ENCODE results near the gene RAD17. TPM values are rescaled to one million over a fixed set of nuclear protein-coding genes. Genes with fewer than 3 reads are reported as not detected.

Gene RAD17
- total and polyA plus RNA-seq, 2 of the 8 experiments (the other 6 are each of a cell fraction or from before 2014, with no cell fraction given), result 12.9 to 28.1 TPM

DNA sequence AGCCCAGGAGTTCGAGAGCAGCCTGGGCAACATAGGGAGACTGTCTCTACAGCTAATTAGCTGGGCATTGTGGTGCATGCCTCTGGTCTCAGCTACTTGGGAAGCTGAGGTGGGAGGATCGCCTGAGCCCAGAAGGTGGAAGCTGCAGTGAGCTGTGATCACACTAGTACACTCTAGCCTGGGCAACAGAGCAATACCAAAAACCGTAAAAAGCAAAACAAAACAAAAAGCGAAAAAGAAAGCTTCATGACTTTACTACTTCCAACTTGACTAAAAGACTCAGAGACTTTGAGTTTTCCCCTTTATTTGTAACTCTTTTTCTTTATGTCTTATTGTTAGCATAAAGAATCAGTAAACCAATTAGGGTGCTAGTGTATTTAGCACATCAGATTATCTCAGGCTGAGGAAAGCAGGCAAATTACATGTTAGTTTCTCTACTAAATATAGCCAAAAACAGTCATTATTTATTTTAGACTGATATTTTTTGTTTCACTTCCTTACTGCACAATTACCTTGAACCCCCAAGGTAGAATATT, 5.4 kb downstream of the RAD17 start (continued):
- TF ChIP-seq CREB1 (IDR thresholded peaks at IDR 0.05) (no peak), RBBP5 (IDR thresholded peaks at IDR 0.05; ENCODE audit: borderline replicate concordance, low read depth, low read length) (no peak), EZH2 (IDR thresholded peaks at IDR 0.05; ENCODE audit: low read depth, low read length, severe bottlenecking) (no peak), KDM5A (IDR thresholded peaks at IDR 0.05; ENCODE audit: low read length) (no peak), CBX5 (IDR thresholded peaks at IDR 0.05; ENCODE audit: low read depth, low read length) (no peak), EGR1 (IDR thresholded peaks at IDR 0.05; ENCODE audit: borderline replicate concordance, low read depth, low read length) (no peak)
